GM21526 (cell line): ENCODE results near the gene PITHD1.
"Not testable (repeated sequence)": the region's sequence is repeated elsewhere in the genome, so short reads cannot be mapped to it uniquely, and the experiment has no call there.

Experiments
- ATAC-seq: cut with Tn5 transposase; IDR thresholded peaks from one replicate; pipeline ENCODE4 v1.9.1; 2021; ENCODE audit warnings: moderate library complexity; ENCODE audit not compliant: unreplicated experiment, low FRiP score

The PITHD1 gene

DNA sequence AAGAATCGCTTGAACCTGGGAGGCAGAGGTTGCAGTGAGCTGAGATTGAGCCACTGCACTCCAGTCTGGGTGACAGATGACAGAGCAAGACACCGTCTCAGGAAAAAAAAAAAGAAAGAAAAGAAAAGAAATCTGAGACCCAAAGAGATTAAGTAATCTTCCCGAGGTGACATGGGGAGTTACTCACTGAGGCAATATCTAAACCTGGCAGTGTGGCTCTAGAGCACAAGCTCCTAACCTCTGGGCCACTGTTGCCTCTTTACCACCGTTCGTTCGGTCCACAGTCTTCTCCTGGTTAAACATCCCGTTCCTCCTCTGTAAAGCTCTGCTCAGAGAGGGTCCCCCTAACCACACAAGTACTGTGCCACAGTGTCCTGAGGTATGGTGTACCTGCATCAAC is 45.5 kb downstream of the PITHD1 start:
- no peak for ATAC-seq

- no peak for ATAC-seq
Observed at GRCh38 chr1:23824711-23825075, 46.5 kb downstream of the PITHD1 start.

DNA sequence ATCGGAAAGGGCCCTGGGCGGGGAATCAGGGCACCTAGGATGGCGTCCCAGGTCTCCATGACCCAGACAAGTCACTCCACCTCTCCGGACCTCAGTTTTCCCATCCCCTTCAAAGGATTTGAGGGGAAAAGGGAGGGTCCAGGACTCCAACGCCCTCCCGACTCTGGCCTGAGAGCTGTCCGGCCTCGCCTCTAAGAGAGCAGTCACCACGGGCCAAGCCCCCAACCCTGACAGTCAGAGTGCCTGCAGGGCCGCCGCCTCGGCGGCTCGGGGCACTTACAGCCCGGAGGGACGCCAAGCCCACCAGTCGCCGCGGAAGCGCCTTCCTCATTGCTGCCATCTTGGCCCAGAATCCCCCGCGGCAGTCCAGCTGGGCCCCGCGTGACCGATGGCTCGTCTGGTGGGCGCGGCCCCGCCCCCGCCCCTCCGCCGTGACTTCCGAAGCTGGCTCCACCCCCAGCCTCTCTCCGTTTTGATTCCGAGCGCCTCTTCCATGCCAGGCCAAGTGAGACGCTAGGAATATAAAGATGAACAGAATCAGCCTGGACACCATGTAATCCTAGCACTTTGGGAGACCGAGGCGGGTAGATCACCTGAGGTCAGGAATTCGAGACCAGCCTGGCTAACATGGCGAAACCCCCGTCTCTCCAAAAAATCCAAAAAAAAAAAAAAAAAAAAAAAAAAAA is 47.0 kb downstream of the PITHD1 start, which contains the start of gene HMGCL:
TSS of gene HMGCL (minus strand) at position 354 of the 686 bp plus-strand sequence. CDS start at position 340, 14 bp downstream.
- peak; percentile 65 for ATAC-seq

DNA sequence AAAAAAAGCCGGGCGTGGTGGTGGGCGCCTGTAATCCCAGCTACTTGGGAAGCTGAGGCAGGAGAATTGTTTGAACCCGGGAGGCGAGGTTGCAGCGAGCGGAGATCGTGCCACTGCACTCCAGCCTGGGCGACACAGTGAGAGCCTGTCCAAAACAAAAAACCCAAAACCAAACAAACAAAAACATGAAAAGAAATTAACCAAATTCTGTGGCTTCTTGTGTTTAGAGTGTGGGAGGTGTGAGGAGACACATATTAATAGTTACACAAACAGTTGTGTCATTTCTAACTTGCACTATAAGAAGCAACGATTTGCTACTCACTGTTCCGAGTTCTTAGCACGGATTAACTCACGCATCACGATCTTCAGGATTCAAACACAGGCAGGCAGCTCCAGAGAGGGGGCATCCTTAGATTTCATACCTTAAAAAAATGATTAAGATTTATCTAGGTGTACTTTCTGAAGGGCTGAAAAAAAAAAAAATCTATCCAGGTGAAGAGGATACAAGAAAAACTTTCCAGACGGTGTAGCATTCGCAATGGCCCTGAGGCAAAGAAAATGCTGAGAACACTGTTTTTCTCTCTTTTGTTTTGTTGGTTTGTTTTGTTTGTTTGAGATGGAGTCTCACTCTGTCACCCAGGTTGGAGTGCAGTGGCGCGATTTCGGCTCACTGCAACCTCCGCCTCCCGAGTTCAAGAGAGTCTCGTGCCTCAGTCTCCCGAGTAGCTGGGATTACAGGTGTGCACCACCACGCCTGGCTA is 47.7 kb downstream of the PITHD1 start:
- no peak for ATAC-seq

DNA sequence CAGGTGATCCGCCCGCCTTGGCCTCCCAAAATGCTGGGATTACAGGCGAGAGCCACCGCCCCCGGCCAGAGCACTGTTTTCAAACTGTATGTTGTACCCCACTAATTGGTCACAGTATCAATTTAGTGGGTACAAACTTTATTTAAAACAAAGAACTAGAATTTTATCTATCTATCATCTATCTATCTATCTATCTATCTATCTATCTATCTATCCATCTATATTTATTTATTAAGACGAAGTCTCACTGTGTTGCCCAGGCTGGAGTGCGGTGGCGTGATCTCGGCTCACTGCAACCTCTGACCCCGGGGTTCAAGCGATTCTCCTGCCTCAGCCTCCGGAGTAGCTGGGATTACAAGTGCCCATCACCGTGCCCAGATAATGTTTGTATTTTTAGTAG is 48.4 kb downstream of the PITHD1 start:
- ATAC-seq: not testable (repeated sequence)

GRCh38 chr1:23827717-23828116 is 49.5 kb downstream of the PITHD1 start:
- ATAC-seq: no peak

GRCh38 chr1:23834156-23834555 is 55.9 kb downstream of the PITHD1 start:
- not testable (repeated sequence) for ATAC-seq

DNA sequence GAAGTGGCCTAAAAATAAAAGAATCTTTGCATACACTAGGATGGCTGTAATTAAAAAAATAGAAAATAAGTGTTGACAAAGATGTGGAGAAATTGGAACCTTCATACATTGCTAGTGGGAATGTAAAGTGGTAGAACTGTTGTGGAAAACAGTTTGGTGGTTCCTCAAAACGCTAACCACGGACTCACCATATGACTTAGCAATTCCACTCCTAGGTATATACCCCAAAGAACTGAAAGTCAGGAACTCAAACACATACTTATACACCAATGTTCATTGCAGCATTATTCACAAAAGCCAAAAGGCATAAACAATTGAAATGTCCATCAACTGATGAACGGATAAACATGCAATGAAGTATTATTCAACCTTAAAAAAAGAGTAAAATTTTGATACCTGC is 57.8 kb downstream of the PITHD1 start:
- no peak for ATAC-seq
